CD4-positive, alpha-beta T cell treated with Interleukin-6 at 100 ng/mL for 8 hours (primary cell): ENCODE data around the gene PTPN3.

Experiments
- DNase-seq: peaks from one replicate; pipeline ENCODE4 v3.0.0-alpha.2; 2020; ENCODE audit warnings: mixed read lengths, low spot score

PTPN3 gene

DNA sequence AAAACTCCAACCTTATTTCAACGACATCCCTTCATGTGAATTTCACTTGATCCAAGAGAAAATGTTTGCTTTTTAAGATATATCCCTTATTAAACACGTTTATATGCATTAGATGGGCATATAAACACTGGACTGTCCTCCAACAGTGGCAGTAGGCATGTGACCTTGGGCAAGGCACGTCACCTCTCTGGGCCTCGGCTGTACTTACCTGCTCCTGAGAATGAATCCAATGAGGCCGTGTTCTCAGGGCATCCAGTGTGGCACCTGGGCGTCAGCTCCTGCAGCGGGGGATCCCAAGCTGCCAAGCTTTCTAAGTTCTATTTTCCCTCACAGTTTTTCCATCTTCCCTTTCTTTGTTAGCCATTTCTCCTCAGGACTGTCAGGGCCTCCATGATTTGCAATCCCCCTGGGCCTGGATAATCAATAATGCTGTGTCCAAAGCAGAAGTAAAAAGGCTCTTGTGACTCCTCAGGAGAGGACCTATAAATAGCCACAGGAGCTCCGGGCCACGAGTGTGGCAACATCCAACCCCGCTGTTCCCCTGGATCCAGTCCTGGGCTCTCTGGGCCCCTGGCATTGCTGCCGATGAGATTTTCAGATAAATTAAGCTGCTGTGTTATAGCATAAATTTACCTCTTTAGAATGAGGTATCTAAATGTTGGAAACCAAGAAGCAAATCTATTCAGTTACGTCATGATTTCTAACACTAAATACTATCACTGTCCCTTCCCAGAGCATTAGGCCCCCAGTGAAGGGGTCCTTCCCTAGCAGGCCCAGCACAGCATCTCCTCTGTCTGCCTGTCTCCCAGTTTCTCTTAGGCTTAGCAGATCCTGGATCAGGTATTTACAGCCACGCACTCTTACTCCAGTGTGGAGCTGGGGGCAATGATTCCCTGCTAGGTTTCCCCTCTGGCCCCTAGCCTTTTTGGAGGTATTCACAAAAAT, 76.8 kb downstream of the PTPN3 start:
- no peak for DNase-seq

DNA sequence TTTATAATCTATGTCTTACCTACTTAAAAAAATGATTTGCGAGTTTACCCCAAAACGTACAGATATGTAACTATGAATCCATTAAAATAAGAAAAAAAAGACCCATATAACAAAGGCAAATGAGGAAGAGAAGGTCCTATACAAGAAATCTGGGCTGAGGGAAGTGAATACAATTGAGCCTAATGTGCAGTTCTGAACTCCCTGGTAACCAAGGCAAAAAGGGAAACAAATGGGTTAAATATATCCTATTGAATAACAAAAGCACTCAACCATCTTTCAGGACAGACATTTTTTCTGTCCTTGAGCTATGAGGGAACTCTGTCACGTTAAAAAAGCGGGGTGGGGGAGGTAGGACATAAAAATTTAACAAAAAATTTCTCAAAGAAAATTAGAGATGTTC, 78.6 kb downstream of the PTPN3 start:
- DNase-seq, result no peak

DNA sequence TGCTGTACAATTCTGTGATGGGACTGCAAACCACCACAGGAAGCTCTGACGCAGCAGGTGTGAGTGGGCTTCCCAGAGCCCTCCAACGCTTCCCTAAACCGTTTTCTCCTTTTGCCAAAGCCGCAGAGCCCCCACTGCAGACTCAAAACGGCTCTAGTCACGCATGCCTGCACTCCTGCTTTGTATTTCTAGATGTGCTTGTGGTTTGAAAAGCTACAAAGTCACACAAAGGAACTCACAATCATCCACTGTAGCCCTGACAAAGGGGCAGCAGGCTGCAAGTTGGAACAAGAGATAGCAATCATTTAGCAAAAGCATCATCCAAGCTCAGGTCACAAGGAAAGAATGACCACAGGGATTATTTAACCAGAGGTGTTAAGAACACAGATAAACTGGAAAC, 79.3 kb downstream of the PTPN3 start:
- no peak for DNase-seq

DNA sequence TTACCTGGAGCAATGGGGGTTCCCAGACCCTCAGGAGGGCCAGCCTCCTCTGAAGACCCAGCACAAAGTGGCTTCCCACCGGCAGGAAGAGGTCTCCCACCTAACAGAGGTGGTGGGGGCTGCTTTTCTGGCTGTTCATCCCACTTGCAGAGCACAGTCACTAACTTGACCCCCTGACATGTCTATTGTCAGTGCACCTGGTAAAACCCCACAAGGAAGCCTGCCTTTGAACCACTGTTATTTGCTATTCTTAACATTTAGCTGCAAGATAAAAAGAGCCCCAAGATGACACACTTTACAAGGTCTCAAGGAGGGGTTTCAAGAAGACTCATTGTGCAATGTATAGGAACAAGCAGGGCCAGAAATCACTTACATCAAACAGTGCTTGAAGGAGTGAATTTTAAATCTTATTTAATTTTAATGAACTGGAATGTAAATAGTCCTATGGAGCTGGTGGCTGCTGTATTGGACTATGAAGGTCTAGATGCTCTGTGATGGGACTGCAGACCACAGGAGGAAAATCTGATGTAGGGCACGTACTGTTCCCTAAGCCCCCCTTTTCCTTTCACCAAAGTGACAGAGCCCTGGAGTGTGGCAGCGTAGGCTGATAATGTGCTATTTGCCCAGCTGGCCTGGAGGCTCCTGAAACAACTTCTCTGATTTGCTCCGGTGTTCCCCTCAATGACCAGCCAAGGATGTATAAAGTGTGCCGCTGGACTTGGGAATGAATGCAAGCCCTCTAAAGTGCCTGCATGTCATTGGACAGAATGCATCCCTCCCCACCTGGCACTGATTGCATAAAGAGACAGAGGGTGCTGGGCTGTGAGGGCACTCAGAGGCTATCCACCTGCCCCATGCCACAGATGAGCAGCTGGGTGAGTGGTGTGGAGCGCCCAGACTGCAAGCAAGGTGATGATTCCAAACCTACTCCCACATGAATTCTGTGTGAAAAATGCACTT, 80.2 kb downstream of the PTPN3 start:
- no peak for DNase-seq

DNA sequence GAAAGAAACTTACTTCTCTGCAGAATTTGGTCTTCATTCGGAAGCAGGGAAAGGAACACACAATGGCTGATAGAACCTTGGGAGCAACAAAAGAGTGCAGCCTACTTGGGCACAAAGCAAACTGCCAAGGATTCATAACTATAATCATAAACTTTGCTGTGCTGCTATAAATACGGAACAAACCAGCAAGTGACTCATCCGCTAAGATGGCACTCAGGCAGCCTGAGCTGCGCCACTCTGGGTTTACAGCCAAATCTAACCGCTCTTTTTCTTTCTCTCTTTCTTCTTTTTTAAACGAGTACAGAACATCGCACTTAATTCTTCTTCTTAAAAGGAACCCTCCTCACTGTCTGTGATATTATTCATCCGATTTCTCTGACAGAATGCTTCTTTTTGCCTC, 81.1 kb downstream of the PTPN3 start:
- no peak for DNase-seq

DNA sequence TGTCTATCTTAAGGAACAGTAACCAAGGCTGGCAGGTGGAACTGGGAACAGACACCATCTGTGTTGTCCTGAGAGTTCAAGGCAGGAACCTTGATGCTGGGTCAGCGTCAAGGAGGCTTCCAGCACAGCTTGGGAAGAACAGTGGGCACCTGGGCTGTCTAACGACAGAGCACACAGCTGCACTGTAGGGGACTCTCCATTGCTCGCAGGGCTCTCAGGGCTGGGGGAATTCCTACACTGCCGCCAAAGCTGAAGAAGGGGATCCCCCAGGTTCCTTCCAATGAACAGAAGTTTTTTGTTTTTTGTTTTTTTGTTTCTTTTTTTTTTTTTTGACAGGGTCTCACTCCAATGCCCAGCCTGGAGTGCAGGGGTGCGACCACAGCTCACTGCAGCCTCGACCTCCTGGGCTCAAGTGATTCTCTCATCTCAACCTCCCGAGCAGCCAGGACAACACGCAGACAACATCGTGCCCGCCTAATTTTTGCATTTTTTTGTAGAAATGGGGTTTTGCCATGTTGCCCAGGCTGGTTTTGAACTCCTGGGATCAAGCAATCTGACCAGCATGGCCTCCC, 81.9 kb downstream of the PTPN3 start:
- DNase-seq, result no peak

DNA sequence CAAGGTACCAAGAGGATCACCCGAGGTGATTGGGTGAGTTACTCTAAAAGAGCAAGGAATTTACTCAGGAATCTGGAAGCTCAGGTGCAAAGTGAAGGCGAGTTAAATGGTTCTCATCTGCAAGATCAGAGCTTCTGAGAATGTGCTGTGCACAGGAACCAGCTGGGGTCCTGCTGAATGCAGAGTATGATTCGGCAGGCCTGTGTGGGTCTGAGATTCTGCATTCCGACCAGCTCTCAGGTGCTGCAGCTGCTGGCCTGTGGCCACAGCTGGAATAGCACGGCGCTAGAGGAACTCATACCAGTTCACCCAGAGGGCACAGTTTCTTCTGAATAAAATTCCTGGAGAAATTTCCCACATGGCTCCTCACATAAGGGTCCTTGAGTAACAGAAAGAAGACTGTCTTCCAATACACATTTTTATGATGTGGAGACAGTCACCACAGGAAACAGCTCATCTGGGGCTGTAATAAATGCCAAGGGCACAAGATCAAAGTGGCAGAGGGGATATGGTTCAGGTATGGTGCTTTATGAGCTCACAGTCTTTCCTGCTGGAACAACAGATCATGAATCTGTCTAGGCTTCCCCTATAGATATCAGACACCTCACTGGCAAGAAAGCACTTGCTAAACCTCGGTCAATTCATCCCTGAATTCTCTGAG, 83.9 kb downstream of the PTPN3 start:
- no peak for DNase-seq

DNA sequence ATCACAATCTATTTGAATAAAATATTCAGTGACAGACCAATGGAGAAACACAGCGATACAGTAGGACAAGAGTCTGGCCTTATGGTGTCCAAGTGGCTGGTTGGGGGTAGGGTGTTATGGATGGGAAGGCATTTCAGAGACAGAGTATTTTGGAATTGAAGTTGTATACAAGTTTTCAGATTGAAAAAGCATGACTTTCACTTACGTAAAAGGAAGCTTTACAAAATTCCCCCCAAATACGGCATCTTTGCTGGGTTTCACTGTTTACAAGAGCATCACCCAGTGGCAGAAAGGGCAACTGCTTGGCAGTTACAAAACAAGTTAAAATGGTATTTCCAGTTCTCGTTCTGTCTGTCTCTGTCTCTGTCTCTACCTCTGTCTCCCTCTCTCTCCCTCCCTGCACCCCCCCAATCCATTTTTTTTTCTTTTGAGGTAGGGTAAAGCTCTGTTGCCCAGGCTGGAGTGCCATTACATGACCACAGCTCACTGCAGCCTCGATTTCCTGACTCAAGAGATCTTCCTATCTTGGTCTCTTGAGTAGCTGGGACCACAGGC, 86.2 kb downstream of the PTPN3 start:
- DNase-seq, result no peak

DNA sequence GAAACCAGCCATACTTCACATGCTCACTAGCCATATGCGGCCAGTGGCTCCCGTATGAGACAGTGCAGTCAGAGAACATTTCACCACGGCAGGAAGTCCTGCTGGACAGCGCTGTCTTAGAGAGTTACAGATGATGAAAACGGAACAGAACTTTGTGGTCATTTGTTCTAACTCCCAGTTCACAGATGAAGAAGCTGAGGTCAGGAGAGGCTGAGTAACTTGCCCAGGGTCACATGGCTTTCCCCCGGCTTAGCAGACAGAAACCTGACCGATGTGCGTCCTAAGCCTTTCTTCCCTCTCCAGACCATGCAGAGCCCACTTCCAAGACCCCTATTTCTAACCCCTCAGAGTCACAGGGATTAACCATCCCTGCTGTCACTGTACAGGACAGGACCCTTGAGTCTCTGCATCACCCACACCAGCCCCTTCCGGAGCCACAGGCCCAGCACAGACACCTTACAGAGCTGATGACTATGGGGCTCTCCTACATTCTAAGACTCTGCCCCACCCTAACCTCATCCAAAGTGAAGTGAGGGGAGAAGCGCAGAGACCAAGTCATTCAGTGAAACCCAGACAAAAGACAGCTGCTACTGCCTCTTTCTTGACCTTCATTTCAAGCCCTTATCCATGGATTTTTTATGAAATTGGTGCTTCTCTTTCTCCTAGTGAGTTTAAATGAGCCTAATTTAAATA, 86.9 kb downstream of the PTPN3 start:
- DNase-seq, result no peak

DNA sequence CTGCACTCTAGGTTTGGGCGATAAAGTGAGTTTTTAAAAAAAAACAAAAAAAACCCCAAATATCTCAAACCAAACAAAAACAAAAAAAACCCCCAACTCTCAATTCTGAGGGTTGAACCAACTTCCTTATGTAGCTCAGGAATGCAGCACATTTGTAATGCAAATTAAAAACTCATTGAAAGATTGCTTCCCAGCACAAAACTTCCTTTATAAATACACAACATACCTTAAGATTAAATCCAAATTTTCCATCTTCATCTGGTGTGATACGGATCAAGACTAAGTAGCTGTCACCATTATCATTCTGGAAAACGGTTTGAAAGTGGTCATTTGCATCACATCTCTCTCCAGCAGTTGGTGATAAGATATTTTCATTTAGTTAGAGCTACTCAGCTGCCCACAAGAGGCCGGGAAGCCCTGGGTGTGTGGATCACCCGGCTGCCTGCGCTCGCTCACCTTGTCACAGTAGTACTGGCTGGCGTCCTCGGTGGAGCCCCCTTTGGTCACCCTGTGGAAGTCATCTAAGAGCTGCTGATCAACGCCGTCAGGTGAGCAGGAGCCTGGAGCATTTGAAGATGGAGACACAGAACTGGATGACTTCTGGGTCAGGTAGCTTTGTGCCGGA, 88.2 kb downstream of the PTPN3 start:
- no peak for DNase-seq

DNA sequence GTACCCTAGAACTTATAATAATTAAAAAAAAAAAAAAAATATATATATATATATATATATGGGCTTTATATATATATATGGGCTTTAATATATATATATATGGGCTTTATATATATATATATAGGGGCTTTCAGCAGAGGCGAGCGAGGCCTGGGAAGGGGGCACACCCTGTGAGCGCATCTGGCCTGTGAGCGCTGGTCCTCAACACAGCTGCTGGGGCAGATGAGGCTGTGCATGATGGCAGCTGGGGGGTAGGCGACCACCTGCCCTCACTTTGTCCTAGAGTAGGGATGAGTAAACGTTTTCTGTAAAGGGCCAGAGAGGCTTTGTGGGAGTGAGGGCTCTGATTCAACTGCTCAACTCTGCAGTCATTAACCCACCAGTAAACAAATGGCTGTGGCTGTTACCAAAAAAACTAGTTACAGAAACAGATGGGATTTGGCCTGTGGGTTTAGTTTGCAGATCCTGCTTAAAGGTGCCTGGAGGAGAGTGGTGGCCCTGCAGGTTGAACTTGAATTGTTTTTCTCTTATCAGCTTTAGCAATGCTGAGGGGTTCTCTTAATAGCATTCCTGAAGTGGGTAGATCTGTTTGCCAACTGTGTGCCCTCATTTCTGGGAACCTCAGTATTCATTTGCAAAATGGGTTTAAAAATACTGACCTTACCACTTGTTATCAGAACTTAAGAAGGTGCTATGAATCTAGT, 89.2 kb downstream of the PTPN3 start:
- no peak for DNase-seq

DNA sequence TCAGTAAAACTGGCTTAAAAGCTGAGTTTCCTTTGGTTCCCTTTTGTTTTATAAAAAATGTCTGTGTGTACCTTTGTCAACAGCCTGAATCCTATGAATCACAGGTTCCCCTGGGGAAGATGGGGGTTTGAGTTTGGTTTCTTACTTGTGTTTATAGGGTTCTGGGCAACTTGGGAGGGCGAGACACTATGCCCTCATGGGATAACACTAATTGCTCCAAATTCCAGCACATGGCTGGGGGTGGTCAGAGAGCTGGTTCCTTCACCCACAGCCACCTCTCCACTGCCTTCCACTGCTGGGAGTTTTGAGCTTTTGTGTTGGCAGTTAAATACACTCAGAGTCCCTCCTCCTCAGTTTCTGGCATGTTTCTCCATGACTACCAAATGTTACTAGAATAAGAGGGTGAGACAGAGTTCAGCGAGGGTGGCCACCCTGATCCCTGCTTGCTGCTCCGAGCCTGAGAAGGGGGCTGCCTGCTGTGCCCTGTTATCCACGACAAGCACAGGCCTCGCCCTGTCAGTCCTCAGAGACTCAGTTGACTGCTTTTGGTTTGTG, 94.3 kb downstream of the PTPN3 start:
- DNase-seq, result no peak

DNA sequence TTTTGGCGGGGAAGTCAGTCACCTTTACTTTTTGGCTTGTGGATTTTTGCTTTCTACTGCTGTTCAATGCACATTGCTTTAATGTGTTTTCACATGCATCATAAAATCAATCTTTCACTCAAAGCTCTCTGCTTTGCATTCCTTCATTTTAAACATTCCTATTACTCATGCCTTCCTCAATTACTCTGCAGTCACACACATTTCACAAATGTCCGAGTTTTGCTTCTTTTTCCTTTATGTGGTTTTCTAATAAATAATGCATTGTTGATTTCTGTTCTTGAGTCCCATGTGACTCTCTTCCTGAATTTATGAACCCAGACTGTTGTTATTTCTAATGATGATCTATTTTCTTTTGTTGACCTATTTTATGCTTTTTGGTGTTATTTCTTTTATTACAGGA, 95.0 kb downstream of the PTPN3 start:
- no peak for DNase-seq

DNA sequence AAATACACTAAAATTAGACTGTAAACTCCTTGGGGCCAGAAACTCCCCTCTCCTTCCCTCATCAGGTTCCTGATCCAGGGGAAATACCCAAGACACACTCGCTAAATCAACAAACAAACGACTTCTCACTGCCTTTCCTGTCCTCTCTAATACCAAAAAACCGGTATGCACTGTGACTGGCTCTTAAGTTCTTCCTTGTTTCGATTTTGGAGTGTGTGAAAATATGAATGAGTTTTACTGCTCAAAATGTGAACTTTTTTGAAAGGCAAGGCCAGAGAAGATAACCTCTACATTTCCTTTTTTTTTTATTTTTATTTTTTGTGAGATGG, 96.2 kb downstream of the PTPN3 start:
- no peak for DNase-seq

DNA sequence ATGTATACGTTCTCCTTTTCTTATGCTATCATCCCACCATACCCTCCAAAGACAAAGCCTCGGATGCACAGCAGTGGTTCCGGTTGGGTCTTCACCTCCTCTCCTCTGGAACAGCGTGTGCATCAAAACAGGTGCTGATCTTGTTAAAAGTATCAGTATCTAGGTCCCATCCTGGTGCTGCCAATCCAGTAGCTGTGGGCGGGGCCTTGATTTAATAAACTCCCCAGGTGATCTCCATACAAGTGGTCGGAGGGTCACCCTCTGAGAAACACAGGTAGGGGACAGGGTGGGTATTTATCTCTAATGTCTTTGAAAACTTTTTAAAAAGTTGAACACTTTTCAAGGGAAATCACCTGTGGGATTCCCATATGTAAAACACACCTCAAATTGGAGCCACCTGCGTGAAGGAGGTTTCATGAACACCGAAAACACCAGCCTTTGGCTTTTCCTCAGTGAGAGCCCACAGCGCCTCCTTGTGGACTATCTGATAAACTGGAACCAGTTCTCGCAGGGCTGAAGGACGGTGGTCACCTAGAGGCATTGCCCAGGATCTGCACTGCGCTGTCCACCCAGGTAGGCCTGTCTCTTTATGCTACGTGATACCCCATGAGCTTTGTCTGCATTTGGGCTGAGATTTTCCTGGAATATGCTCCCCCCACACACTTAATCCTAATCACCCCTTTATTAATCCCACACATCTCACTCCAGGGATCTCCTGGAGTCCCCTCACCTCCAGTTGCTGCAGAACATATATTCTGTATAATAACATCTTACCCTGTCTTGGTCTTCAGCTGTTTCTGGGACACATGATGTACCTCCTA, 96.7 kb downstream of the PTPN3 start:
- DNase-seq, result no peak

DNA sequence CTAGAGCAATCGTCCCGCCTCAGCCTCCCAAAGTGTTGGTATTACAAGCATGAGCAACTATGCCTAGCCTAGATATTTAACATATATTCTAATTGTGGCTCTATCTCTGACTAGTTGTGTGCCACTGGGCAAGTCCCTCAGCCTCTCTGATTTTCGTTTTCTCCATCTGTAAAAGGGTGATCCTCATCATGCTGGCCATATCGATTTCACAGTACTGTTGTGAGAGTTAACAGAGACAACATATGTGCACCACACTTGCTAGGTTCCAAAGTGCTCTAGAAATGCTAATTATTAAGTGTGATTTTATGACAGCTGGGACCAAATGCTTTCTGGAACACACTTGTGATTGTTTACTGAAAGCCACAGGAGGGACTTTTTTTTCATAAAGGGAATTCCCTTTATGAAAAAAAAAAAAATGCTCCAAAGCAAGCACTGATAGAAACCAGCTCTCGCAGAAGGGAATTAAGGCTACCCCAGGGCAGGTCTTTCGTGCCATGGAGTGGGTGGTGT, 98.8 kb downstream of the PTPN3 start:
- DNase-seq, result no peak

DNA sequence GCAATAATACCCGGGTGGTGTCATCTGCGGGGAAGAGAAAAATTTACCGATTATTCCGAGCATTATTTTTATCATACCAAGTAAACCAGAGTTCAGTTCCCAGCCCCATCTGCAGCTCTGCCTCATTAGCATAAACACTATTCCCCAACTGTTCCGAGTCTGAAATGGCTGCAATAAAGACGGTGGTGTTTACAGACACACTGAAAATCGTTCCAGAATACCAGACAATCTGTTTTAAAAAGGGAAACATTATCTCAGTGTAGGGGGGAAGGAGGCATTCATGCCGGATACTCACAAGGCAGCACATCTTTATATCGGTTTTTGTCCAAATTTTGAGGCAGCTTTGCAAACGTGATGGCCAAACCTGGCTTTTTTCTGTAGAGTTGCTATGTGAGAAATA, 106.9 kb downstream of the PTPN3 start:
- no peak for DNase-seq

DNA sequence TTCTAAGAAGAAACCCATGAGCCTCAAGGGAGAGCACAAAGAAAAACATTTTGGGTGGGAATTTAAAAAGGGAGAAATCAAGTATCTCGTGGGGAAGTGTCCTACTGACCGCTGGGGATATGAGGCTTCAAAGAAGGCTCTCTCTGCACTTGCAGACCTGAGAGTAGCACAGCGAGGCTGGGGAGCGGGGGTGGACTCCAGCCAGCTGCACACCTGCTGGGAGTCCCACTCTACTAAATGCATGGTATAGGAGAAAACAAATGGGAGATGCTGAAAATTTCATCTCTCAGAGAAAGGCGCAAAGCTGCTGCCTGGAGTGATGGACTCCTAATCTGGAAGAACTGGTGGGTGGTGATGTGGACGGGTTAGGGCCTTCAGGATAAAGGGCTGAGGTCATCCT, 110.3 kb downstream of the PTPN3 start:
- no peak for DNase-seq

DNA sequence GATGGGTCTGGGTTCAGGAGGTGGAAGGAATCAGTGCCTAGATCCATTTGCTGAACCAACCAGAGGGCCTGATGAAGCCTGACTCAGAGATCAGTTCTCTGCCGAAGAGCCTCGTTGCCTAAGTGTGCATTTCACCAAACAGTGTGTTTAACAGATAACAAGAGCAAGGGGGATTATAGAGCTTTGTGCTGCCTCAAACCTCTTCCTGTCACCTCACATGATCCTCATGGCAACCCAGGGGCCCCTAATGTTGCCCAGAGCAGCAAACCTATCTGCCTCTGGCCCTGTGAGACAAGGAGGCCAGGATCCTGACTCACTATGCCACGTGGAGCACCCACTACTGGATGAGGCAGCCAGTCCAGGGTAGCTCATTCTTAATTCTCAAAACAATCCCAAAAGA, 110.9 kb downstream of the PTPN3 start:
- DNase-seq, result no peak
